RWPE2 (cell line): Measurements from ENCODE around the gene R3HDM2.

ENCODE experiments used
- ATAC-seq: fragments of 200-7000 bp; cut with Tn5 transposase; 3 replicates; pipeline ENCODE4 v1.9.1; 2021; ENCODE audit warnings: low read depth
- DNase-seq: peaks from one replicate; pipeline ENCODE4 v3.0.0-alpha.2; 2020; ENCODE audit warnings: low spot score
- H3K27ac ChIP-seq: fragments of 450-650 bp; 2 replicates; pipeline ENCODE4 v1.5.1; 2017; ENCODE audit warnings: mild to moderate bottlenecking; ENCODE audit not compliant: poor library complexity, severe bottlenecking
- H3K27me3 ChIP-seq: fragments of 250-450 bp; sonication (Bioruptor Pico); 2 replicates; pipeline ENCODE4 v1.5.1; 2021; ENCODE audit warnings: mild to moderate bottlenecking, moderate library complexity; ENCODE audit not compliant: insufficient read depth, poor library complexity, severe bottlenecking
- H3K36me3 ChIP-seq: fragments of 250-450 bp; sonication (Bioruptor Pico); 2 replicates; pipeline ENCODE4 v1.5.1; 2020; ENCODE audit warnings: low read depth, mild to moderate bottlenecking, moderate library complexity
- H3K4me1 ChIP-seq: fragments of 250-450 bp; sonication (Bioruptor Pico); 2 replicates; pipeline ENCODE4 v1.5.1; 2021; ENCODE audit warnings: mild to moderate bottlenecking, moderate library complexity; ENCODE audit not compliant: insufficient read depth, poor library complexity, severe bottlenecking
- H3K4me3 ChIP-seq: fragments of 250-450 bp; sonication (Bioruptor Pico); 2 replicates; pipeline ENCODE4 v1.5.1; 2021; ENCODE audit warnings: mild to moderate bottlenecking, moderate library complexity; ENCODE audit not compliant: severe bottlenecking
- H3K9me3 ChIP-seq: fragments of 250-450 bp; sonication (Bioruptor Pico); 2 replicates; pipeline ENCODE4 v1.5.1; 2021; ENCODE audit warnings: mild to moderate bottlenecking, moderate library complexity; ENCODE audit not compliant: severe bottlenecking
- CTCF ChIP-seq: fragments of 450-650 bp; IDR thresholded peaks from one replicate; pipeline ENCODE4 v1.5.1; 2017; ENCODE audit warnings: mild to moderate bottlenecking, moderate library complexity; ENCODE audit not compliant: poor library complexity, severe bottlenecking

R3HDM2 gene

GRCh38 chr12:57225680-57226210, 205.1 kb downstream of the R3HDM2 start:
- no peak for ATAC-seq
- TF ChIP-seq CTCF: no peak
- Histone ChIP-seq H3K4me3 (no peak overlapping the region), H3K36me3 (peaks cover 7% of the 10 kb centered on the region), H3K27me3 (peaks cover 13% of the 10 kb centered on the region), H3K27ac (no peak overlapping the region), H3K9me3 (no peaks in the 10 kb centered on the region), H3K4me1 (no peaks in the 10 kb centered on the region)
- DNase-seq: no peak

- Histone ChIP-seq H3K4me1 (no peaks in the 10 kb centered on the region), H3K27ac (no peak overlapping the region), H3K27me3 (peaks cover 19% of the 10 kb centered on the region), H3K9me3 (no peaks in the 10 kb centered on the region), H3K4me3 (no peak overlapping the region), H3K36me3 (peaks cover 1% of the 10 kb centered on the region)
- ATAC-seq (no peak), DNase-seq (no peak)
- peak; percentile 50 for TF ChIP-seq CTCF
These were observed 205.7 kb downstream of the R3HDM2 start for GRCh38 chr12:57224973-57225679.

- no peaks in the 10 kb centered on the region for H3K36me3 ChIP-seq
- no peaks in the 10 kb centered on the region for H3K4me1 ChIP-seq
- DNase-seq (no peak), ATAC-seq (no peak)
- no peak overlapping the region for H3K4me3 ChIP-seq
- H3K9me3 ChIP-seq: no peaks in the 10 kb centered on the region
- H3K27ac ChIP-seq: no peak overlapping the region
- TF ChIP-seq CTCF: no peak
- peaks cover 26% of the 10 kb centered on the region for H3K27me3 ChIP-seq
These were observed 206.4 kb downstream of the R3HDM2 start for GRCh38 chr12:57224278-57224972.

GRCh38 chr12:57223191-57224165, 207.4 kb downstream of the R3HDM2 start:
- Histone ChIP-seq H3K27me3 (peaks cover 35% of the 10 kb centered on the region), H3K27ac (no peak overlapping the region), H3K9me3 (no peaks in the 10 kb centered on the region), H3K4me3 (no peak overlapping the region), H3K4me1 (no peaks in the 10 kb centered on the region), H3K36me3 (no peaks in the 10 kb centered on the region)
- TF ChIP-seq CTCF: no peak
- ATAC-seq (no peak), DNase-seq (no peak)
